ENCODE measurements around the gene CATSPERZ.

Gene CATSPERZ

DNA sequence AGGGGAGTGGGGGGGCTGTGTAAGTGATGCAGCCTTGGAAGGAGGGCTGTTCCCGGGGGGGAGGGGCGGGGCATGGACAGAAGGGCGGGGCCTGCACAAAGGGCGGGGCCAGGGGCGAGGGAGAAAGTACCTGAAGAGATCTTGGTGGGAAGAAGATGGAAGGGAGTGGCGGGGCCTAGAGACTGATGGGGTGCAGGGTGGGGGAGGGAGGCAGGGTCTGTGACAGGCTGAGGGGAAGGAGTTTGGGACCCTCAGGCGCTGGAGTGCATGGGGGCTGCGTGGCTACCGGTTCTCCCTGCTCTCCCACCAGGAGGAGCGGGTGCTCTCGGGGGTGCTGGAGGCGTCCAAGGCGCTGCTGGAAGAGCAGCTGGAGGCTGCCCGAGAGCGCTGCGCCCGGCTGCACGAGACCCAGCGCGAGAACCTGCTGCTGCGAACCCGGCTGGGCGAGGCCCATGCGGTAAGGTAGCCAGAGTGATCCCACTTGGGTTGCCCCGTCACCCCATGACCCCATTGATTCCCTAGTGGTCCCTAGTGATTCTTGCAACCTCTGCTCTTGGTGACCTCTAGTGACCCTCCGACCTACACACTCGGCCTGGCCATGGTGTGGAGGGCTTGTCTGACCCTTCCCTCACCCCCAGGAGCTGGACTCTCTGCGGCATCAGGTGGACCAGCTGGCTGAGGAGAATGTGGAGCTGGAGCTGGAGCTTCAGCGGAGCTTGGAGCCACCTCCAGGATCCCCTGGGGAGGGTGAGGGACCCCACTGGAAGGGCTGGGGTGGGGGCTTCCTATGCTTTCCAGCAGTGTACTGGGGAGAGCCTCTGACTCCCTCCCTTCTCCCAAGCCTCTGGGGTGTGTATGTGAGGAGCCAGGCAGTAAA lies 42.9 kb downstream of the CATSPERZ start:
- no peak for DNase-seq

DNA sequence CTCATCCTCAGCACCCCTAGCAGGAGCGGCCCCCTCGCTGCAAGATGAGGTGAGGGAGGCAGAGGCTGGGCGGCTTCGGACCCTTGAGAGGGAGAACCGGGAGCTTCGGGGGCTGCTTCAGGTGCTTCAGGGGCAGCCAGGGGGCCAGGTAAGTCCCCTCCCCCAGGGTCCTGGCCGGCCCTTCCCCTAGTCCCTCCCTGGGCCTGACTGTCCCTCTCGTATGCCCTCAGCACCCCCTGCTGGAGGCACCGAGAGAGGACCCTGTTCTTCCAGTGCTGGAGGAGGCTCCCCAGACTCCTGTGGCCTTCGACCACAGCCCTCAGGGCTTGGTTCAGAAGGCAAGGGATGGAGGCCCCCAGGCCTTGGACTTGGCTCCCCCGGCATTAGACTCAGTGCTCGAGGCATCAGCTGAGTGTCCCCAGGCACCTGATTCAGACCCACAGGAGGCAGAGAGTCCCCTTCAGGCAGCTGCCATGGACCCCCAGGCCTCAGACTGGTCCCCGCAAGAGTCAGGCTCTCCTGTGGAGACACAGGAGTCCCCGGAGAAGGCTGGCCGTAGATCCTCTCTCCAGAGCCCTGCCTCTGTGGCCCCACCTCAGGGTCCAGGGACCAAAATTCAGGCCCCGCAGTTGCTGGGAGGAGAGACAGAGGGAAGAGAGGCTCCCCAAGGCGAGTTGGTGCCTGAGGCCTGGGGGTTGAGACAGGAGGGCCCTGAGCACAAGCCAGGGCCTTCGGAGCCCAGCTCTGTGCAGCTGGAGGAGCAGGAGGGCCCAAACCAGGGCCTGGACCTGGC lies 43.8 kb downstream of the CATSPERZ start:
- DNase-seq: no peak

DNA sequence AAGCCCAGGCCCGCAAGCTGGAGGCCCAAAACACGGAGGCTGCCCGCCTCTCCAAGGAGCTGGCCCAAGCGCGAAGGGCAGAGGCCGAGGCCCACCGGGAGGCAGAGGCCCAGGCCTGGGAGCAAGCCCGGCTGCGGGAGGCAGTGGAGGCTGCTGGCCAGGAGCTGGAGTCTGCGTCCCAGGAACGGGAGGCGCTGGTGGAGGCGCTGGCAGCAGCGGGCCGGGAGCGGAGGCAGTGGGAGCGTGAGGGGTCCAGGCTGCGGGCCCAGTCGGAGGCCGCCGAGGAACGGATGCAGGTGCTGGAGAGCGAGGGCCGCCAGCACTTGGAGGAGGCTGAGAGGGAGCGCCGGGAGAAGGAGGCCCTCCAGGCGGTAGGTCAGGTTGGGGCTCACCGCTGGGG lies 44.6 kb downstream of the CATSPERZ start:
- no peak for DNase-seq

DNA sequence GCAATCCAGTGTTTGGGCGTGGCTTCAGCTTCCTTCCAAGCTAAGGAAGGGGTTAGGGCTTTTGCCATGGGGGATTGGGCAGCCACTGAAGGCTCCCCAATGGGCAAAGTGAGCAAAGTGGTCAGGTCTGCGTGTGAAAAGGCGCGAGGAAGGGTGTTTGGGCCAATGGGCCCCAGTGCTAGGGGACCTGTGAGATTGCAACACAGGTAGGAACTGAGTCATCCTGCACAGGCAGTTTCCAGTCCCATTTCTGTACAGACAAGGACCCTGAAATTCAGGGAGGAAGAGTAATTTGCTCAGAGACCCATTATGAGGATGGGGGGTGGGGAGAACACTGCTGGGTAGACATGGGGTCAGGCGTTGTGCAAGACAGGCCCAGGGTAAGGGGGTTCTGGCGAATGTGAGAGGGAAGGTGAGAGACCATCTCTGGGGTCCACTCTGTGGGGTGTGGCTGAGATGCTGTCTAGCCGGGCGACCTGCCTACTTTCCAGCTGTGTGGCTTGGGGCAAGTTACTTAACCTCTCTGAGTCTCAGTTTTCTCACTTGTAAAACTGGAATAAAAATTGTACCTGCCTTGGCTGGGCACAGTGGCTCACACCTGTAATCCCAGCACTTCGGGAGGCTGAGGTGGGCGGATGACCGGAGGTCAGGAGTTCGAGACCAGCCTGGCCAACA lies 47.2 kb downstream of the CATSPERZ start:
- no peak for DNase-seq

DNA sequence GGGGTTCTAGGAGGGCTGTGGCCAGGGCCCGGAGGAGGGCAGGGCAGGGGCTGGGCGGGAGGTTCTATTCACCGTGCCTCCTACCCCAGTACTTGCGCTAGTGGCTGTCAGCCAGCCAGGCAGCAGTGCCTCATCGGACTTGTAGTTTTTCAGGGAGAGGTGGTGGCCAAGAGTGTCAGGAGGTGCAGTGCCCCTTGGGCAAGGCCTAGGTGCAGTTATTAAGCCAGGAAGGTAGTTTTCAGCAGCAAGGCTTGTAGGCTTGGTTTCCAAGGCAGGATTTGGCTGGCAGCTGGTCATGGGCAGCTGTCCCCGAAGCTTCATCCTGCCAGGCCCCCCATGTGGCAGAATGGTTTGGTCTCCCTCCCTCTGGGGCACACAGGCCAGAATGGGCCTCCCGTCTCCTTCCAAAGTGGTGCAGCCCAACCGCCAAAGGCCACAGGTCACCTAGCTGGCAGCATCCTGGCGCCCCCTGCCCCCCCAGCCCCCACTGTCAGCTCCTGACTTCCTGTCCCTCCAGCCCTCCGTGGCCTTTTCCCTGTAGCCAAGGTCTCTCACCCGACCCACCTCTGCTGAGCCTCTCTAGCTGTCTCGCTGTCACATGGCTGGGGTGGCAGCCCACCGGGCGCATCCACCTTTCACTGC lies 48.3 kb downstream of the CATSPERZ start:
- no peak for DNase-seq

DNA sequence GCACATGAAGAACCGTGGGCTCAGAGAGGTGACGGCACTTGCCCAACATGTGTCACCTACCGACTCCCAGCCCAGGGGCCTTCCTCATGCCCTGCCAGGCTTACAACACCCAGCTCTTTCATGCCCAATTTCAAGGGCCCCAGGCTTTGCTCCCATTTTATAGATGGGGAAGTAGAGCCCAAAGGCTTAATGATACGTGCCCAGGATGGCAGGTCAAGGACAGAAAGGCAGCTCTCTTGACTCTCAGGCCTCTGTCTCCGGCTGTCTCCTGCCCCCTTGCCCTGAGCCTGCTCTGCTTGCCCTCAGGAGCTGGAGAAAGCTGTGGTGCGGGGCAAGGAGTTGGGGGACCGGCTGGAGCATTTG lies 48.8 kb downstream of the CATSPERZ start:
- no peak for DNase-seq

DNA sequence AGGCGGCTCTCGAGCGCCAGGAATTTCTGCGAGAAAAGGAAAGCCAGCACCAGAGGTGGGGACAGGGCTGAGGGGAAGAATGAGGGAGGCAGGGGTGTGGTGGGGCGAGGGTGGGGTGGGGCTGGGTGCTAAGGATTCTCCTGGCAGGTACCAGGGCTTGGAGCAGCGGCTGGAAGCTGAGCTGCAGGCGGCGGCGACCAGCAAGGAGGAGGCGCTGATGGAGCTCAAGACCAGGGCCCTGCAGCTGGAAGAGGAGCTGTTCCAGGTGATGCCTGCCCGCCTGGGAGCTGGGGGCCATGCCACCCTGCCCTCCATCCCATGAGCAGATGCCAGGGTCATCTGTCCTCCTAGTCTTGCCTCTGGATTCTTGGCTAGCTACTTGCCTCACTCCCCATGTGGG lies 49.2 kb downstream of the CATSPERZ start:
- no peak for DNase-seq

DNA sequence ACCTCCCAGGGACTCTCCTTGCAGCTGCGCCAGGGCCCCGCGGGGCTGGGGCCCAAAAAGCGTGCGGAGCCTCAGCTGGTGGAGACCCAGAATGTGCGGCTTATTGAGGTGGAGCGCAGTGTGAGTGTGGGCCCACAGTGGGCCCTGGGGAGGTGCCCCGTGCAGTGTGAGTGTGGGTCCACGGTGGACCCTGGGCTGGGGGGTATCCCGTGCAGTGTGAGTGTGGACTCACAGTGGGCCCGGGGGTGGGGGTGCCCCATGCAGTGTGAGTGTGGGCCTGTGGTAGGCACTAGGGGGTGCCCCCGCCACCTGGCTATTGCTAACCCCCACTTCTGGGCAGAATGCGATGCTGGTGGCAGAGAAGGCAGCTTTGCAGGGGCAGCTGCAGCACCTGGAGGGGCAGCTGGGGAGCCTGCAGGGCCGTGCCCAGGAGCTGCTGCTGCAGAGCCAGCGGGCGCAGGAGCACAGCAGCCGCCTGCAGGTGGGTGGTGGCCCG lies 51.0 kb downstream of the CATSPERZ start:
- DNase-seq: no peak

DNA sequence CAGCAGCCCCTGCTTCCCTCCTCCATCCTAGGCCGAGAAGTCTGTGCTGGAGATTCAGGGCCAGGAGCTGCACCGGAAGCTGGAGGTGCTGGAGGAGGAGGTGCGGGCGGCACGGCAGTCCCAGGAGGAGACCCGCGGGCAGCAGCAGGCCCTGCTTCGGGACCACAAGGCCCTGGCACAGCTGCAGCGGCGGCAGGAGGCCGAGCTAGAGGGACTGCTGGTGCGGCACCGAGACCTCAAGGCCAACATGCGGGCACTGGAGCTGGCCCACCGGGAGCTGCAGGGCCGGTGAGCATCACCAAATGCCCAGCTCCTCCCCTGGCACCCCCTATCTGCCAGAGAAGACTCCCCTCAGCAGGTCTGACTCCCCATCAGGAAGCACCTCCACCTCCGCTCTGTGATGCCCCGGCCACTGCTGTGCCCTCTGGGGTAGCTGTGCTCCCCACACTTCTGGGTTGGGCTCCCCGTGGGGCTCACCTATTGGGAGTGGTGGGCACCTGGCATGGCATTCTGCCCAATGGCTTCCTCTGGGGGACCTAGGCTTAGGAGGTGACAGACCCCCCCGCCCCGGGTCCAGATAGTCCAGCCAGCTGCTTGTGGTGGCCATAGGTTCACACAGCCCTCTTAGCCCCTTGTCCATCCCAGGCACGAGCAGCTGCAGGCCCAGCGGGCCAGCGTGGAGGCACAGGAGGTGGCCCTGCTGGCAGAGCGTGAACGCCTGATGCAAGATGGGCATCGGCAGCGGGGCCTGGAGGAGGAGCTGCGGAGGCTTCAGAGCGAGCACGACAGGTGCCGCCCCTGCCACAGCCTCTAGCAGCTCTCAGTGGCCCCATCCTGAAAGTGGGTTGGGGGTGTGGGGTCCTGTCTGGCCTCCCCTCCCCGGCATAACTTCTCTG lies 52.2 kb downstream of the CATSPERZ start:
- DNase-seq: no peak

DNA sequence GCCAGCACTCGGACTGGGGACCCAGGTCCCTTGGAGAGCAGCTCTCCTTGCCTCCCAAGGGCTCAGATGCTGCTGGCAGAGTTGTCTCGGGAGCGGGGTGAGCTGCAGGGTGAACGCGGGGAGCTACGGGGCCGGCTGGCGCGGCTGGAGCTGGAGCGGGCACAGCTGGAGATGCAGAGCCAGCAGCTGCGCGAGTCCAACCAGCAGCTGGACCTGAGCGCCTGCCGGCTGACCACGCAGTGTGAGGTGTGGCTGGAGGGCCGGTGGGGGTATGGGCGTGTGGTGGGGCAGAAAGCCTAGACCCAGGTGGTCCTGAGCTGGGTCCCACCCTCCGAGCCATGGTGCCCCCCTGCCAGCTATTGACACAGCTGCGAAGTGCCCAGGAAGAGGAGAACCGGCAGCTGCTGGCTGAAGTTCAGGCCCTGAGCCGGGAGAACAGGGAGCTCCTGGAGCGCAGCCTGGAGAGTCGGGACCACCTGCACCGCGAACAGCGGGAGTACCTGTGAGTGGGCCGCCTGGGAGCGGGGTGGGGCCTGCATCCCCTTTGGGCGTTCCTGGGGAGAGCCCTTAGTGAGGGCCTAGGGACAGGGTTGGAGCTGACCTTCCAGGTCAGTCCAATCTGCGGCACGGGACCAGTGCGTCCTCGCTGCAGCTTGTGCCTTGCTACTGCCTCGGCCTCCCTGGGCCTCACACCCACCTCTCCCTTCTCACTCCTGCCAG lies 53.0 kb downstream of the CATSPERZ start:
- DNase-seq: no peak

DNA sequence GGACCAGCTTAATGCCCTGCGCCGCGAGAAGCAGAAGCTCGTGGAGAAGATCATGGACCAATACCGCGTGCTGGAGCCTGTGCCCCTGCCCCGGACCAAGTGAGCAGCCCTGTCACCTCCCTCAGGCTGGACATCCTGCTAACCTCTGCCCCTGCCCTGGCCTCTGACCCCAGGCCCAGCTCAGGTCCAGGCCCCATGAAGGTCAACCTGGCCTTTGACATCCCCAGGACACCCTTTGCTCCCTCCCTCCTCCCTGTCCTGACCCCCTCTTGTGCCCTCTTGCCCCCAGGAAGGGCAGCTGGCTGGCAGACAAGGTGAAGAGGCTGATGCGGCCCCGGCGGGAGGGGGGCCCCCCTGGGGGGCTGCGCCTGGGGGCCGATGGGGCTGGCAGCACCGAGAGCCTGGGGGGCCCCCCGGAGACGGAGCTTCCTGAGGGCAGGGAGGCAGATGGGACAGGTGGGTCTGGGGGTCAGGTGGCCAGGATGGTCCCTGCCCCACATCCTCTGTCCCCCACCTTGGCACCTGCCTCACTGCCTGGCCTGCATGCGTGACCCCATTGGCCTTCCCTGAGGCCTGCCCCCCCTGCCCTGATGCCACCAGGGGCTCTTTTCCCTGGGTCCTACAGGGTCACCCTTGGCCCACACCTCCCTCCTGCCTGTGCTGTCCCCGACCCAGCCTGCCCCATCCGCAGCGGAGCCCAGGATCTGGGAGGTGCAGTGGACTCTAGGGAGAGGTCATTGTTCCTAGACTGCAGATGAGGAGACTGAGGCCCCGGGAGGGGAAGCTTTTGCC lies 53.8 kb downstream of the CATSPERZ start:
- DNase-seq: no peak
